IMR-90 (cell line): ENCODE measurements around the gene SGSM2. TPM values are rescaled to one million over a fixed set of nuclear protein-coding genes. Genes with fewer than 3 reads are reported as not detected.

Experiments used
- ATAC-seq: fragments of 200-7000 bp; cut with Tn5 transposase; 2 replicates; pipeline ENCODE4 v1.9.1; 2020; ENCODE audit warnings: low read depth, mild to moderate bottlenecking, moderate library complexity
- BruUV-seq: library from RNA; stranded (reverse); fragments of 400-500 nt; replicated peaks from 2 replicates; lab custom pipeline; 2021; lab: Mats Ljungman, UMichigan
- CTCF ChIA-PET: fragments of 300-600 bp; formaldehyde crosslinking; extraction: SDS; loops from one replicate; lab custom pipeline; 2021; ENCODE audit warnings: antibody characterized with exemption; lab: Yijun Ruan, JAX
- POLR2A ChIA-PET: fragments of 300-600 bp; sonication (Branson Sonifier 250); formaldehyde crosslinking; loops from one replicate; lab custom pipeline; 2022; ENCODE audit warnings: antibody characterized with exemption; ENCODE audit not compliant: unreplicated experiment; lab: Charles Lee
- DNase-seq: peaks from one replicate; pipeline ENCODE4 v3.0.0; 2013
- H2AFZ ChIP-seq: replicated peaks from 2 replicates; pipeline ENCODE3; 2013; ENCODE audit warnings: low read length, mild to moderate bottlenecking; ENCODE audit not compliant: poor library complexity
- H2AK5ac ChIP-seq: 2 replicates; pipeline ENCODE4 v1.6.1; 2013; ENCODE audit warnings: low read depth, low read length, inconsistent platforms
- H2AK9ac ChIP-seq: replicated peaks from 2 replicates; pipeline ENCODE3; 2013; ENCODE audit warnings: mild to moderate bottlenecking, low read depth, low read length, moderate library complexity; ENCODE audit not compliant: poor library complexity
- H2BK120ac ChIP-seq: 2 replicates; pipeline ENCODE4 v1.6.1; 2013; ENCODE audit warnings: low read depth, low read length, inconsistent platforms
- H2BK15ac ChIP-seq: 3 replicates; pipeline ENCODE4 v1.6.1; 2013; ENCODE audit warnings: low read depth, low read length, inconsistent platforms
- H2BK20ac ChIP-seq: 2 replicates; pipeline ENCODE4 v1.6.1; 2013; ENCODE audit warnings: low read depth, mild to moderate bottlenecking, inconsistent platforms, low read length, moderate library complexity
- H2BK5ac ChIP-seq: 2 replicates; pipeline ENCODE4 v1.6.1; 2013; ENCODE audit warnings: mild to moderate bottlenecking, low read depth, low read length, inconsistent platforms; ENCODE audit not compliant: poor library complexity, severe bottlenecking
- H3K14ac ChIP-seq: replicated peaks from 2 replicates; pipeline ENCODE4 v1.6.1; 2013; ENCODE audit warnings: low read depth, low read length, inconsistent platforms
- H3K18ac ChIP-seq: 2 replicates; pipeline ENCODE4 v1.6.1; 2013; ENCODE audit warnings: low read depth, low read length, control low read depth
- H3K23ac ChIP-seq: 2 replicates; pipeline ENCODE4 v1.6.1; 2013; ENCODE audit warnings: low read depth, low read length, inconsistent platforms
- H3K27ac ChIP-seq: 2 replicates; pipeline ENCODE4 v1.5.1; 2013; ENCODE audit warnings: mild to moderate bottlenecking, control low read depth, low read length; ENCODE audit not compliant: insufficient read depth
- H3K27me3 ChIP-seq: 2 replicates; pipeline ENCODE4 v1.6.1; 2013; ENCODE audit warnings: low read length; ENCODE audit not compliant: control insufficient read depth, insufficient read depth
- H3K36me3 ChIP-seq: 2 replicates; pipeline ENCODE4 v1.6.1; 2013; ENCODE audit warnings: low read length, mixed read lengths; ENCODE audit not compliant: control insufficient read depth, insufficient read depth
- H3K4ac ChIP-seq: 2 replicates; pipeline ENCODE4 v1.6.1; 2013; ENCODE audit warnings: low read depth, low read length, inconsistent platforms
- H3K4me1 ChIP-seq: 2 replicates; pipeline ENCODE4 v1.6.1; 2013; ENCODE audit warnings: low read length, mixed read lengths; ENCODE audit not compliant: control insufficient read depth, insufficient read depth
- H3K4me2 ChIP-seq: 2 replicates; pipeline ENCODE4 v1.6.1; 2013; ENCODE audit warnings: low read depth, mild to moderate bottlenecking, control low read depth, low read length, moderate library complexity
- H3K4me3 ChIP-seq: 2 replicates; pipeline ENCODE4 v1.5.1; 2013; ENCODE audit warnings: low read depth, mild to moderate bottlenecking, control low read depth, low read length, moderate library complexity; ENCODE audit not compliant: insufficient read depth
- H3K56ac ChIP-seq: 2 replicates; pipeline ENCODE4 v1.6.1; 2013; ENCODE audit warnings: low read length, inconsistent platforms; ENCODE audit not compliant: insufficient read depth; ENCODE audit errors: extremely low read depth
- H3K79me1 ChIP-seq, 2 experiments: 2 replicates each; pipeline ENCODE4 v1.6.1; 2013; ENCODE audit warnings: low read length in 2 of 2, inconsistent platforms in 1 of 2, low read depth in 1 of 2
- H3K9ac ChIP-seq: 2 replicates; pipeline ENCODE4 v1.6.1; 2013; ENCODE audit warnings: low read depth, low read length, control low read depth
- H3K9me1 ChIP-seq: 2 replicates; pipeline ENCODE4 v1.6.1; 2013; ENCODE audit warnings: low read length, inconsistent platforms; ENCODE audit not compliant: insufficient read depth
- H3K9me3 ChIP-seq: 2 replicates; pipeline ENCODE4 v1.6.1; 2013; ENCODE audit warnings: low read length; ENCODE audit not compliant: control insufficient read depth, insufficient read depth
- H4K20me1 ChIP-seq: 2 replicates; pipeline ENCODE4 v1.6.1; 2013; ENCODE audit warnings: low read length, inconsistent platforms; ENCODE audit not compliant: insufficient read depth
- H4K5ac ChIP-seq: 2 replicates; pipeline ENCODE4 v1.6.1; 2013; ENCODE audit warnings: mild to moderate bottlenecking, low read depth, low read length, control low read depth
- H4K8ac ChIP-seq, 2 experiments: 2 replicates each; pipeline ENCODE4 v1.6.1; 2013; ENCODE audit warnings: low read depth in 2 of 2, low read length in 2 of 2, control low read depth in 1 of 2, inconsistent platforms in 1 of 2
- H4K91ac ChIP-seq: 2 replicates; pipeline ENCODE4 v1.6.1; 2013; ENCODE audit warnings: low read depth, low read length, inconsistent platforms; ENCODE audit not compliant: insufficient read depth
- BHLHE40 ChIP-seq: fragments of 150-350 bp; IDR thresholded peaks from 2 replicates; pipeline ENCODE4 v1.6.1; 2016; ENCODE audit warnings: mild to moderate bottlenecking, low read depth, low read length
- CEBPB ChIP-seq: IDR thresholded peaks from 2 replicates; pipeline ENCODE4 v1.6.1; 2012; ENCODE audit warnings: low read depth, low read length, improper control_type of control experiment
- CHD1 ChIP-seq: IDR thresholded peaks from 2 replicates; pipeline ENCODE4 v1.6.1; 2012; ENCODE audit warnings: low read depth, low read length, improper control_type of control experiment
- CTCF ChIP-seq: conservative IDR thresholded peaks from 2 replicates; pipeline ENCODE4 v1.5.1; 2012; ENCODE audit warnings: mild to moderate bottlenecking, low read depth, low read length, improper control_type of control experiment
- FOS ChIP-seq: fragments of 150-350 bp; IDR thresholded peaks from 2 replicates; pipeline ENCODE4 v1.6.1; 2016; ENCODE audit warnings: low read depth, low read length
- MAFK ChIP-seq: IDR thresholded peaks from 2 replicates; pipeline ENCODE4 v1.6.1; 2012; ENCODE audit warnings: low read depth, low read length, improper control_type of control experiment
- MAZ ChIP-seq: IDR thresholded peaks from 2 replicates; pipeline ENCODE4 v1.6.1; 2012; ENCODE audit warnings: low read depth, mild to moderate bottlenecking, low read length, improper control_type of control experiment, moderate library complexity, borderline replicate concordance
- MXI1 ChIP-seq: IDR thresholded peaks from 2 replicates; pipeline ENCODE4 v1.6.1; 2012; ENCODE audit warnings: low read depth, mild to moderate bottlenecking, low read length, moderate library complexity, borderline replicate concordance
- NFE2L2 ChIP-seq: fragments of 150-350 bp; IDR thresholded peaks from 2 replicates; pipeline ENCODE4 v1.6.1; 2016; ENCODE audit warnings: low read depth, mild to moderate bottlenecking, low read length
- POLR2A ChIP-seq: IDR thresholded peaks from 2 replicates; pipeline ENCODE4 v1.6.1; 2012; ENCODE audit warnings: mild to moderate bottlenecking, low read depth, low read length
- RAD21 ChIP-seq: IDR thresholded peaks from 2 replicates; pipeline ENCODE4 v1.6.1; 2012; ENCODE audit warnings: low read length, improper control_type of control experiment
- RCOR1 ChIP-seq: IDR thresholded peaks from 2 replicates; pipeline ENCODE4 v1.6.1; 2012; ENCODE audit warnings: mild to moderate bottlenecking, low read length, improper control_type of control experiment; ENCODE audit not compliant: insufficient replicate concordance
- RFX5 ChIP-seq: IDR thresholded peaks from 2 replicates; pipeline ENCODE4 v1.8.0; 2012; ENCODE audit warnings: low read depth, mild to moderate bottlenecking, low read length, moderate library complexity
- SMC3 ChIP-seq: fragments of 150-350 bp; IDR thresholded peaks from 2 replicates; pipeline ENCODE4 v1.6.1; 2016; ENCODE audit warnings: low read depth, mild to moderate bottlenecking, antibody characterized with exemption, low read length, moderate library complexity
- WGBS, 2 experiments: methylation state at CpG; one replicate each; pipeline versions ENCODE4 v1.1.5 to v1.1.7; 2013; ENCODE audit warnings: missing lambda C conversion rate in 2 of 2; ENCODE audit not compliant: insufficient read length in 1 of 2; ENCODE audit errors: extremely low coverage in 2 of 2; 5-methylcytosine and 5-hydroxymethylcytosine counted together
- dilution Hi-C: fragments of 300-500 bp; cut with HindIII; formaldehyde crosslinking; loops from one replicate; pipeline ENCODE4 v1.14.3; 2018; ENCODE audit warnings: low sequenced_read_pairs; ENCODE audit not compliant: unreplicated experiment
- in situ Hi-C: fragments of 300-500 bp; cut with MboI; formaldehyde crosslinking; loops from 3 replicates; pipeline ENCODE4 v1.14.3; 2019; ENCODE audit warnings: low sequenced_read_pairs, inconsistent platforms, mixed read lengths
- intact Hi-C: fragments of 100-400 bp; cut with micrococcal nuclease; formaldehyde crosslinking; loops from 2 replicates; pipeline ENCODE4 v1.10.0; 2022
- polyA plus RNA-seq, 3 experiments: library from polyadenylated mRNA; depleted of rRNA; stranded (reverse); fragments of >200 nt; gene quantifications; 2 replicates each; pipeline ENCODE4 v1.2.3, GENCODE V29; 2012; ENCODE audit warnings: low replicate concordance in 1 of 3
- total RNA-seq: library from RNA; depleted of rRNA; stranded (reverse); fragments of >200 nt; gene quantifications from 2 replicates; pipeline ENCODE4 v1.2.3, GENCODE V29; 2012
- TF ChIP-seq, protein P1 (sequence below): fragments of 150-350 bp; IDR thresholded peaks from 2 replicates; pipeline ENCODE4 v1.6.1; 2016; ENCODE audit warnings: low read depth, mild to moderate bottlenecking, low read length, moderate library complexity, borderline replicate concordance
- TF ChIP-seq, protein P2 (sequence below): fragments of 150-350 bp; IDR thresholded peaks from 2 replicates; pipeline ENCODE4 v1.6.1; 2017; ENCODE audit warnings: mild to moderate bottlenecking, antibody characterized with exemption, low read length, low read depth

The SGSM2 gene
- total and polyA plus RNA-seq, 2 of the 4 experiments (the other 2 are of a cell fraction): 13.6 to 81.2 TPM

GRCh38 chr17:2370211-2370589 lies 32.9 kb downstream of the SGSM2 start:
- no TSS peak for BruUV-seq
- WGBS, 2 experiments: 83% methylated on average over 5 of the region's 11 CpGs; no CpG with 5 or more reads in 1 of the 2 experiments
- dilution Hi-C loops: no loop called here
- H3K4me2 ChIP-seq: no peak overlapping the region
- no peak overlapping the region for H4K8ac ChIP-seq
- ATAC-seq: no peak
- intact Hi-C loops: no loop called here
- no peak overlapping the region for H4K5ac ChIP-seq
- no peaks in the 10 kb centered on the region for H3K9me1 ChIP-seq
- H3K14ac ChIP-seq: no peak overlapping the region
- no peaks in the 10 kb centered on the region for H3K9me3 ChIP-seq
- H3K27me3 ChIP-seq: no peaks in the 10 kb centered on the region
- no peak overlapping the region for H2AFZ ChIP-seq
- H3K79me1 ChIP-seq: no peaks in the 10 kb centered on the region
- H3K4me1 ChIP-seq: no peaks in the 10 kb centered on the region
- no peak for DNase-seq
- no peaks in the 10 kb centered on the region; the same call in 1 of the 2 replicates for H4K20me1 ChIP-seq
- no peak overlapping the region for H3K4me3 ChIP-seq
- in situ Hi-C loops: no loop called here
- no peak overlapping the region for H2BK120ac ChIP-seq
- H3K27ac ChIP-seq: no peak overlapping the region
- no peak overlapping the region for H2BK5ac ChIP-seq
- no peak overlapping the region for H2BK15ac ChIP-seq
- ChIA-PET POLR2A (no interaction called here), CTCF (interaction anchor here (1.2 kb wide), 1 partner anchor 13 kb away, joined by 3 read pairs; no protein-coding TSS in a partner anchor)
- H3K18ac ChIP-seq: no peak overlapping the region
- H2BK20ac ChIP-seq: no peak overlapping the region
- H2AK5ac ChIP-seq: no peak overlapping the region
- peaks cover 33% of the 10 kb centered on the region for H3K36me3 ChIP-seq
- H3K9ac ChIP-seq: no peak overlapping the region
- no peak overlapping the region for H3K56ac ChIP-seq
- no peak overlapping the region for H3K23ac ChIP-seq
- H4K91ac ChIP-seq: no peak overlapping the region
- H2AK9ac ChIP-seq: no peak overlapping the region
- no peak overlapping the region for H3K4ac ChIP-seq
- TF ChIP-seq CTCF (no peak), FOS (no peak), NFE2L2 (no peak), BHLHE40 (no peak), MXI1 (no peak), MAZ (no peak), RCOR1 (no peak), POLR2A (no peak), SMC3 (no peak), RFX5 (no peak), MAFK (no peak), CHD1 (no peak), RAD21 (no peak), CEBPB (no peak)
- TF ChIP-seq, protein P1, sequence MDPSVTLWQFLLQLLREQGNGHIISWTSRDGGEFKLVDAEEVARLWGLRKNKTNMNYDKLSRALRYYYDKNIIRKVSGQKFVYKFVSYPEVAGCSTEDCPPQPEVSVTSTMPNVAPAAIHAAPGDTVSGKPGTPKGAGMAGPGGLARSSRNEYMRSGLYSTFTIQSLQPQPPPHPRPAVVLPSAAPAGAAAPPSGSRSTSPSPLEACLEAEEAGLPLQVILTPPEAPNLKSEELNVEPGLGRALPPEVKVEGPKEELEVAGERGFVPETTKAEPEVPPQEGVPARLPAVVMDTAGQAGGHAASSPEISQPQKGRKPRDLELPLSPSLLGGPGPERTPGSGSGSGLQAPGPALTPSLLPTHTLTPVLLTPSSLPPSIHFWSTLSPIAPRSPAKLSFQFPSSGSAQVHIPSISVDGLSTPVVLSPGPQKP: no peak
- TF ChIP-seq, protein P2, sequence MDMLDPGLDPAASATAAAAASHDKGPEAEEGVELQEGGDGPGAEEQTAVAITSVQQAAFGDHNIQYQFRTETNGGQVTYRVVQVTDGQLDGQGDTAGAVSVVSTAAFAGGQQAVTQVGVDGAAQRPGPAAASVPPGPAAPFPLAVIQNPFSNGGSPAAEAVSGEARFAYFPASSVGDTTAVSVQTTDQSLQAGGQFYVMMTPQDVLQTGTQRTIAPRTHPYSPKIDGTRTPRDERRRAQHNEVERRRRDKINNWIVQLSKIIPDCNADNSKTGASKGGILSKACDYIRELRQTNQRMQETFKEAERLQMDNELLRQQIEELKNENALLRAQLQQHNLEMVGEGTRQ: no peak
